ENCODE results near the gene ZFP92. TPM values are rescaled to one million over a fixed set of nuclear protein-coding genes. Genes with fewer than 3 reads are reported as not detected.

Gene ZFP92
- total and polyA plus RNA-seq, 2 of the 8 experiments (the other 6 are each of a cell fraction or from before 2014, with no cell fraction given), result 0.14 to 0.41 TPM

DNA sequence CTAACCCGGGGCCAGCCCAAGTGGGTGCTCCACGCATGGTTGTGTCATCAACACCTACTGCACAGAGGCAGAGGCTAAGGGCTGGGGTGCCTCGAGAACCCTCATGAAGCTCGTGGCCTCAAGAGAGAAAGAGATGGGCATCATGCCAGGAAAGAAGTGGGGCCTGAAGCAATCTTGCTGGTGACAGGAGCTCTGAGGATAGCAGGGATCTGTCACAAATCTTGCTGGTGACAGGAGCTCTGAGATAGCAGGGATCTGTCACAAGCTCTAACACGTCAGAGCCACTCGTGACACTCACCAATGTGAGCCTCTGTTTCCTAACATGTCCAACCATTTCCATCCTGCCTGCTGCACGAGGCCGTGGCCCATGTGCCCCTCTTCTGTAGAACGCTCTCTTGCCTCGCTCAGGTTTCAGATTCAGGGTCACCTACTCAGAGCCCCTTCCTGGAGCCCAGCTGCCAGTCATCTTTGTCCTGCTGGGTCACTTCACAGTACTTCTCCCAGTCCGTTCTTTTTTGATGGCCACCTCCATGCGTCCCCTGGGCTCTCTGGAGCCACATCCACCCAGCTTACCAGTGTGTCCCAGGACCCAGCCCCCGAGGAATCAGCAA lies 31.2 kb upstream of the ZFP92 start:
- H3K56ac ChIP-seq (replicated peaks; ENCODE audit: insufficient read length, low read depth, low read length), result no peak overlapping the region
- peaks cover 0 to 2% of the 10 kb centered on the region in 2 experiments for H4K20me1 ChIP-seq (replicated peaks in 1 of 2; ENCODE audit: control insufficient read depth in 1 of 2, insufficient read depth in 2 of 2, low read length in 2 of 2)
- WGBS, 2 experiments (ENCODE audit: extremely low coverage in 1 of 2, insufficient coverage in 1 of 2, insufficient read length in 1 of 2, insufficient replicate concordance in 2 of 2, low coverage in 1 of 2, low lambda C conversion rate in 2 of 2, missing lambda C conversion rate in 1 of 2), result 94% methylated on average over 8 of the region's 13 CpGs; no CpG with 5 or more reads in 1 of the 2 experiments
- no peak overlapping the region for H2AFZ ChIP-seq (ENCODE audit: low read length)
- no peak overlapping the region for H2AK5ac ChIP-seq (ENCODE audit: low read depth, low read length)
- H3K4me2 ChIP-seq (ENCODE audit: insufficient read depth in 1 of 2, low read depth in 2 of 2, low read length in 2 of 2), result no peak overlapping the region
- ChIA-PET CTCF (ENCODE audit: partially characterized antibody) (interaction anchor here (1.1 to 1.7 kb wide), 2 partner anchors 12 to 26 kb away, joined by 3 to 7 read pairs; no protein-coding TSS in a partner anchor), POLR2A (ENCODE audit: partially characterized antibody) (no interaction called here)
- no peak overlapping the region for H3K18ac ChIP-seq (ENCODE audit: extremely low read depth, low read length)
- peaks cover 0 to 6% (median 1%) of the 10 kb centered on the region in 4 experiments; a peak in 1 of 7 replicates for H3K4me1 ChIP-seq (replicated peaks in 1 of 4; ENCODE audit: control insufficient read depth in 3 of 4, insufficient read depth in 4 of 4, low read length in 3 of 4)
- H3K27ac ChIP-seq (ENCODE audit: low read depth, low read length), result no peak overlapping the region
- no peak overlapping the region for H3K4me3 ChIP-seq (ENCODE audit: extremely low read depth in 1 of 4, insufficient read depth in 2 of 4, low read depth in 3 of 4, low read length in 4 of 4)
- H3K23ac ChIP-seq (ENCODE audit: insufficient read length), result no peak overlapping the region
- no peak overlapping the region for H2BK20ac ChIP-seq (ENCODE audit: low read length)
- H4K8ac ChIP-seq (ENCODE audit: extremely low read depth, insufficient read depth, low read length), result no peak overlapping the region
- DNase-seq (ENCODE audit: low read depth in 1 of 2, low spot score in 2 of 2) (no peak), FAIRE-seq (no peak)
- H3K79me1 ChIP-seq (ENCODE audit: low read depth, low read length), result no peaks in the 10 kb centered on the region
- H3K27me3 ChIP-seq (replicated peaks in 1 of 4; ENCODE audit: control insufficient read depth in 3 of 4, extremely low read depth in 1 of 4, insufficient read depth in 3 of 4, low read length in 3 of 4), result no peaks in the 10 kb centered on the region
- H3K79me2 ChIP-seq (ENCODE audit: control insufficient read depth in 1 of 2, insufficient read depth in 2 of 2, low read length in 2 of 2), result no peaks in the 10 kb centered on the region
- peaks cover 0 to 5% of the 10 kb centered on the region in 2 experiments; a peak in 1 of 4 replicates for H3K9me3 ChIP-seq (ENCODE audit: insufficient read depth in 2 of 2, low read depth in 1 of 2, low read length in 1 of 2)
- no peak overlapping the region for H4K5ac ChIP-seq (ENCODE audit: insufficient read length, low read depth, low read length)
- no peak overlapping the region for H2BK12ac ChIP-seq (ENCODE audit: low read depth, low read length)
- no peak overlapping the region for H2BK5ac ChIP-seq (ENCODE audit: low read depth, low read length)
- peaks cover 15% of the 10 kb centered on the region; the same call in 1 of the 2 replicates for H3K23me2 ChIP-seq (ENCODE audit: low read depth, low read length)
- no peak overlapping the region for H3K4ac ChIP-seq (replicated peaks; ENCODE audit: insufficient read length, low read depth, low read length)
- no peak for TF ChIP-seq RAD21 (IDR thresholded peaks at IDR 0.05 in 1 of 2, conservative IDR thresholded peaks at IDR 0.05 in 1 of 2; ENCODE audit: low read depth in 2 of 2, low read length in 2 of 2)
- TF ChIP-seq MAFK (IDR thresholded peaks at IDR 0.05; ENCODE audit: low read depth, low read length), result no peak
- no peak for TF ChIP-seq RFX5 (IDR thresholded peaks at IDR 0.05; ENCODE audit: borderline replicate concordance, low read depth, low read length)
- TF ChIP-seq SP2 (IDR thresholded peaks at IDR 0.05; ENCODE audit: low read length), result no peak
- TF ChIP-seq EP300 (IDR thresholded peaks at IDR 0.05; ENCODE audit: borderline replicate concordance in 1 of 2, low read depth in 2 of 2, low read length in 2 of 2), result no peak
- TF ChIP-seq BRCA1 (IDR thresholded peaks at IDR 0.05; ENCODE audit: low read depth, low read length), result no peak
- no peak for TF ChIP-seq RBBP5 (IDR thresholded peaks at IDR 0.05; ENCODE audit: borderline replicate concordance, low read depth, low read length)
- TF ChIP-seq TEAD4 (IDR thresholded peaks at IDR 0.05; ENCODE audit: low read depth, low read length), result no peak
- no peak for TF ChIP-seq NANOG (IDR thresholded peaks at IDR 0.05; ENCODE audit: insufficient read depth, low read depth, low read length, poor library complexity, severe bottlenecking)
- H4K91ac ChIP-seq (replicated peaks; ENCODE audit: insufficient read length, low read length), result no peak overlapping the region
- no peak overlapping the region for H3K9ac ChIP-seq (replicated peaks in 1 of 4; ENCODE audit: extremely low read depth in 1 of 4, low read depth in 3 of 4, low read length in 3 of 4)
- no peak overlapping the region for H2BK15ac ChIP-seq (ENCODE audit: low read length)
- H3K14ac ChIP-seq (ENCODE audit: insufficient read length), result no peak overlapping the region
- H3K36me3 ChIP-seq (ENCODE audit: control insufficient read depth in 2 of 4, insufficient read depth in 4 of 4, low read length in 3 of 4), result no peaks in the 10 kb centered on the region
- H2BK120ac ChIP-seq (replicated peaks; ENCODE audit: low read depth, low read length), result no peak overlapping the region

All from H1 (cell line).